Keratinocyte (primary cell): Measurements from ENCODE around the gene TIAM1.

ENCODE experiments used
- EZH2 ChIP-seq: IDR thresholded peaks from one replicate; pipeline ENCODE4 v1.6.1; 2012; ENCODE audit warnings: inconsistent platforms, mild to moderate bottlenecking, low read length, moderate library complexity
- TF ChIP-seq, protein P1 (sequence below), 3 experiments: IDR thresholded peaks in 1 of 3; conservative IDR thresholded peaks in 1 of 3; optimal IDR thresholded peaks in 1 of 3; 2 replicates in 2 of 3; 3 replicates in 1 of 3; pipeline versions ENCODE3 to v1.5.1; 2011; ENCODE audit warnings: low read length in 3 of 3, mild to moderate bottlenecking in 3 of 3, moderate library complexity in 2 of 3, control low read depth in 1 of 3, inconsistent platforms in 1 of 3; ENCODE audit not compliant: insufficient read depth in 2 of 3; ENCODE audit errors: extremely low read depth in 1 of 3

DNA sequence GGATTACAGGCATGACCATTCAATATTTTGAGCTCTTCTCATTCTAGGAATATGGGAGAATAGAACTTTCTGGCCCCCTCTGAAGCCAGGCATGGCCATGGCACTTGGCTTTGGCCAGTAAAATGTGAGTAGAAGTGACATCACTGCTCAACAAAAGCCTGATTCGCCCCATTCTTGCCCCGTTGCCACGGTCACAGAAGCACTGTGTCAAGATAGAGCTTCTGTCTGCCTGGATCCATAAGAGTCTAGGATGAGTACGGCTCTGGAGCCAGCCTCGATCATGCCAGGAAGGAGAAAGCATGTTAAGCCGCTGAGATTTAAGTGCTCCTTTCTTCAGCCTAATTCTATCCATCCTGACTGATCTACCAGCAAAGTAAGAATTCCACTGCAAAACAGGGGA, 113.1 kb downstream of the TIAM1 start:
- TF ChIP-seq, protein P1, sequence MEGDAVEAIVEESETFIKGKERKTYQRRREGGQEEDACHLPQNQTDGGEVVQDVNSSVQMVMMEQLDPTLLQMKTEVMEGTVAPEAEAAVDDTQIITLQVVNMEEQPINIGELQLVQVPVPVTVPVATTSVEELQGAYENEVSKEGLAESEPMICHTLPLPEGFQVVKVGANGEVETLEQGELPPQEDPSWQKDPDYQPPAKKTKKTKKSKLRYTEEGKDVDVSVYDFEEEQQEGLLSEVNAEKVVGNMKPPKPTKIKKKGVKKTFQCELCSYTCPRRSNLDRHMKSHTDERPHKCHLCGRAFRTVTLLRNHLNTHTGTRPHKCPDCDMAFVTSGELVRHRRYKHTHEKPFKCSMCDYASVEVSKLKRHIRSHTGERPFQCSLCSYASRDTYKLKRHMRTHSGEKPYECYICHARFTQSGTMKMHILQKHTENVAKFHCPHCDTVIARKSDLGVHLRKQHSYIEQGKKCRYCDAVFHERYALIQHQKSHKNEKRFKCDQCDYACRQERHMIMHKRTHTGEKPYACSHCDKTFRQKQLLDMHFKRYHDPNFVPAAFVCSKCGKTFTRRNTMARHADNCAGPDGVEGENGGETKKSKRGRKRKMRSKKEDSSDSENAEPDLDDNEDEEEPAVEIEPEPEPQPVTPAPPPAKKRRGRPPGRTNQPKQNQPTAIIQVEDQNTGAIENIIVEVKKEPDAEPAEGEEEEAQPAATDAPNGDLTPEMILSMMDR (optimal IDR thresholded peaks at IDR 0.05 in 1 of 3, IDR thresholded peaks at IDR 0.05 in 1 of 3, conservative IDR thresholded peaks at IDR 0.05 in 1 of 3; ENCODE audit: extremely low read depth in 1 of 3, insufficient read depth in 2 of 3, low read length in 3 of 3) = no peak
- TF ChIP-seq EZH2 = no peak
